GM19397 (cell line): ENCODE results near the gene NCAN.

Experiments
- ATAC-seq: cut with Tn5 transposase; IDR thresholded peaks from one replicate; pipeline ENCODE4 v1.9.1; 2021; ENCODE audit warnings: mild to moderate bottlenecking, moderate library complexity; ENCODE audit not compliant: unreplicated experiment

Gene NCAN

DNA sequence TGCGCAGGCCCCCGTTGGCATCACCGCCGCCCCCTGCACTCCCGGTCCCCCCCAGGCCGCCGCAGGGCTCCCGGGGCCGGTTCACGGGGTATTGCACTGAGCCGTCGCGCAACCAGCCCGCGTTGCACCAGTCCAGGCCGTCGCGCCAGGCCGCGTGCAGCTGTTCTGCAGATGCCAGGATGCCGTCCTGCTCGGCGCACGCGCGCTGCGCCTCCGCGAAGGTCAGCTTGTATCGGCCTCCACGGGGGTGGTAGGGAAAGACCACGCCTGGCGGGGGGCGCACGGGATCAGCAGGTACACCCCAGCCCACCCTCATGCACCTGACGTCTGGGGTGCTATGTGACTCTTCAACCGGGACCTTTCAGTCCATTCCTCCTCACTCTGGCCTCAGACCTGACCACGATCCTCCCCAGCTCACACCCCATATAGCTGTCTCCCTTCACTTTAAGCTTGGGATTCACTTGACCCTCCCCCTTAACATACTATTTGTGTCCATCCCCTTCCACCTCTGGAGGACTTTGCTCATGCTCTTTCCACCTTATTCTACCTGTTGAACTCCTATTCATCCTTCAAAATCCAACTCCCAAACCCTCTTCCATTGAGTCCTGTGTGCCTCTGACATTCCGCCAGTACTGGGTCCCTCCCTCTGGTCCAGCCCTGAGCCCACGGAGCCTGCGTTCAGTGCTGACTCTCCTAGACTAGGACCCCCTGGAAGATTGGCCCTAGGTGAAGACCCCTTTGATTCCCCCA is 47.0 kb downstream of the NCAN start:
- no peak for ATAC-seq

DNA sequence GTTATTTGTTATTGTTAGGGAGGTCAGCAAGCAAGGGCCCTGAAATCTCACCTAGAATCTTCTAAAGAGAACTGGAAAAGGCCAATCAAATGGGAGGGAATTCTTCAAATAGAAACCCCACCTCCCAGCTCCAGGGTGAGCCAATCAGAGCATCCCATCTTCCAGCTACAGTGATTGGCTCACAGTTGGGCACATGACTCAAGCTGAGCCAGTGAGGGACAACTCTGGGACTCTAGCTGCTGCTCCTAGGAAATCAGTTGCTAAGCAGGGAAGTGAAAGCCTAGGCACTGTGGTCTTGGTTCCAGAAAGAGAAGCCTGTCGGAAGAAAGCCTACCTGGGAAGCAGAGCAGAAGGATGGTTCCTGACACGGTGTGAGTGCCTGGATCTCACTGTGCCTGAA is 48.0 kb downstream of the NCAN start:
- no peak for ATAC-seq

DNA sequence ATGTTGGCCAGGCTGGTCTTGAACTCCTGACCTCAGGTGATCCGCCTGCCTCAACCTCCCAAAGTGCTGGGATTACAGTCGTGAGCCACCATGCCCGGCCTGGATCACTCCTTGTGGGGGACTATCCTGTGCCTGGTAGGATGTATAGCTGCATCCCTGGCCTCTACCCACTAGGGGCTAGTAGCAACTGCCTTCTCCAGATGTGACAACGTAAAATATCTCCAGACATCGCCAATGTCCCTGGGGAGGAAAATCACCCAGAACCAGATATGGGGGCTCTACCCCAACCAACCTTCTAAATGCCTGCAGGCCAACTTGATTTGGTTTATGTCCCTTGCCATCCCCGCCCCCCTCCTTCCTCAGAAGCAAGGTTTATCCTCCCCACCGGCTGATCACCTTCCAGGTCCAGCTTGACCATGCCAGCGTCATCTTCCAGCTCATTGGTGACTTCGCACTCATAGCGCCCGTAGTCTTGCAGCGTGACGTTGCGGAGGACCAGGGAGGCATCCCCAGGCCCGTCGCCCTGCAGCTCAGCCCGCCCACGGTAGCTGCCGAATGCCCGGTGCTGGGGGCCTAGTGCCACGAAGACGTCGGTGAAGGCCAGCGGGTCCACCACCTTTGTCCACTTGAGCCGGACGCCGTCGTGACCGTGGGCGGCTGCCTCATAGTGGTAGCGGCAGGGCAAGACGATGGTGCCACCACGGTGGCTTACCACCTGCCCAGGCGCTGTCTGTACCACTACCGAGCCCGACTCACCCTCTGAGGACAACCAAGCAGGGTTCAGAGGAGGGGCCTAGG is 48.9 kb downstream of the NCAN start:
- no peak for ATAC-seq

DNA sequence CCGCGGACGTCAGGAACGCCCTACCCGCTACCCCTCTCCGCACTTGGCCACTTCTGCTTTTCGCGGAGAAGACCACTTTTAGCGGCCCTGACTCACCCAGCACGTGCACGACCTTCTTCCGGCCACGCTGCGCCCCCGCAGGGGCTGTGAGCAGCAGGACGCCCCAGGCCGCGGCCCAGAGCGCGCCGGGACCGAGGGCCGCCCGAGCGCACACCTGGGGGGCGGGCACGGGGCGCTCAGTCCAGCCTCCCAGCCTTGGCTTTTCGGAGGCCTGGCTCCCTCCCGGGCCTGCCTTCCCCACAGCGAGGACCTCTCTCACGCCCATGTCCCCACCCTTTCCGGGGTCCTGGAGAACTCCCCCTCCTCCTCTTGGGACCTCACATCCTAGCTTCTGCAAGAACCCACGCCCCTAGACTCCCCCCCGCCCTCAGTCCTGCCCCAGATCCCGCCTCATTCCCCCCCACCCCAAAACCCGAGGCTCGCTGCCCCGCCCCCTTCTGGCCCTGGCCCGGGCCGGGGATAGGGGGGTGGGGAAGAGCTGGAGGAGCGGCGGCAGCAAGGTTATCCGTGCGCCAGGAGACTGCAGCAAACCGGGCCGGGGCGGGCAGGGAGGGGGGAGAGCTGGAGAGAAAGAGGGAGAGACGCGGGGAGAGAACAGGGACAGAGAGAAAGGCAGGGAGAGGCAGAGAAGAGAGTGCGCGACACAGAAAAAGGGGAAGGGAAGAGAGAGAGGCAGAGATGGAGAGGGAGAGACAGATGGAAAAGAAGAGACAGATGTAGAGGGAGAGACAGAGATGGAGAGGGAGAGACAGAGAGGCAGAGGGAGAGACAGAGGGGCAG is 49.8 kb downstream of the NCAN start:
- ATAC-seq = no peak

DNA sequence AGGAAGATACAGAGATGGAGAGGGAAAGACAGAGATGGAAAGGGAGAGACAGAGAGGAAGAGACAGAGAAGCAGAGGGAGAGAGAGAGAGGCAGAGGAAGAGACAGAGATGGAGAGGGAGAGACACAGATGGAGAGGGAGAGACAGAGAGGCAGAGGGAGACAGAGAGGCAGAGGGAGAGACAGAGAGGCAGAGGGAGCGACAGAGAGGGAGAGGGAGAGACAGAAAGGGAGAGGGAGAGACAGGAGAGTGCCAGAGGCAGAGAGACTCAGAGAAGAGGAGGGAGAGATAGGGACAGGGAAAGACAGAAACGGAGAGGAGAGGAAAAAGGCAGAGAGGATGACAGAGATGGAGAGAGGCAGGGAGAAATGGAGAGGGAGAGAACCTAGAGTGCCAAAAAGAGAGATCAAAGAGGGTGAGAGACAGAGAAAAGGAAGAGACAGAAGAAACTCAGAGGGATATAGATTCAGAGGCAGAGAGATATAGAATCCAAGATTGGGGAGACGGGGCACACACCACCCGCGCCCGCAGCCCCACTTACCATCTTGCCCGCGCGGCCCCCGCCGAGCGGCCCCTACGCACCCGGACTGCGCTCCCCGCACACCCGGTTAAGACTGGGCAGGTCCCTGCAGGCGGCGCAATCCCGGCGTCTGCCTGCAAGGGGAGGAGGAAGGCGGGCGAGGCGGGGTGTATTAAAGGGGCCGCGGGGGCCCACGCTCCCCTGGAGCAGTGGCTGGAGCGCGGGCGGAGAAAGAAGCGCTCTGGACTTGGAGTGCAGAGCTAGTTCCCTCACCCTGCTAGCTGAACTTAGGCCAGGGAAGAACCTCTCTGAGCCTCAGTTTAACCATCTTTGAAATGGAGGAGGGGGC is 50.7 kb downstream of the NCAN start:
- ATAC-seq = no peak

DNA sequence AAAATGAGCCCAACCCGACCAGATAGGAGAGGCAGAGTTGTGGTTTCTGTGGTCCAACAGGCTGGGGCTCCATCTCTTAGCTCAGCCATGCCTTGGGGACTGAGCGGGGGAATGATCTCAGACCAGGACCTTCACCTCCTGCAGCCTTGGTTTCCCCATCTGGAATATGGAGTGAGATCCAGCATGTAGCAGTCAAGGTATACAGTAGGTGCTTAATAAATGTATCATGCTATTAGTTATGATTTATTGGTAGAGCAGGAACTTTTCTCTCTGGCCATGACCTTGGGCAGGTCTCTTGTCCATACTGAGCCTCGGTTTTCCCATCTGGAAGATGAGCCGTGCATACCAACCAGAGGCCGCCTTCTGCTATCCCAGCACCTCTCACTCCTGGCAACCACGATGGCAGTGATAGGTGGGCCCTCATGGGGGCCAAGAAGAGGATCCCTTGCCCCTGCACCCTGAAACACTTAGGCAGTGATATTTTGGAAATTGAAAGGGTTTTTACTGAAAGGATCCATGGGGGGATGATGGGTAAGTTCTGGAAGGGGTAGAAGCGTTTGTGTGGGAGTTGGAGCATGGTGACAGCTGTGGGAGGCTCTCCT is 52.2 kb downstream of the NCAN start:
- no peak for ATAC-seq

DNA sequence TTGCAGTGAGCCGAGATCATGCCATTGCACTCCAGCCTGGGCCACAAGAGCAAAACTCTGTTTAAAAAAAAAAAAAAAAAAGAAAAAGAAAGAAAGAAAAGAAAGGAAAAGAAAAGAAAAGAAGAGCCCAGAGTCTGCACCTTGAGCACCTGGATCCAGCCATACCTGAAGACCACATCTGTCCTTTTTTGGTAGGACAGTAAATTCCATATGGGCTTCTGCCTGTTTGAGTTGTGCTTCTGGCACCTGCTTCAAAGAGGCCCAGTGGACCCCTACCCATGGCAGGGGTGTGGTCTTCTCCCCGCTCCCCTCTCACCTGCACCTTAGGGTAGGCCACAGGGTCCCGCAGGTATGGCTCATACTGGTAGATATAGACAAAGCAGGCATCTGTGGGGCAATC is 55.5 kb downstream of the NCAN start:
- ATAC-seq = no peak

DNA sequence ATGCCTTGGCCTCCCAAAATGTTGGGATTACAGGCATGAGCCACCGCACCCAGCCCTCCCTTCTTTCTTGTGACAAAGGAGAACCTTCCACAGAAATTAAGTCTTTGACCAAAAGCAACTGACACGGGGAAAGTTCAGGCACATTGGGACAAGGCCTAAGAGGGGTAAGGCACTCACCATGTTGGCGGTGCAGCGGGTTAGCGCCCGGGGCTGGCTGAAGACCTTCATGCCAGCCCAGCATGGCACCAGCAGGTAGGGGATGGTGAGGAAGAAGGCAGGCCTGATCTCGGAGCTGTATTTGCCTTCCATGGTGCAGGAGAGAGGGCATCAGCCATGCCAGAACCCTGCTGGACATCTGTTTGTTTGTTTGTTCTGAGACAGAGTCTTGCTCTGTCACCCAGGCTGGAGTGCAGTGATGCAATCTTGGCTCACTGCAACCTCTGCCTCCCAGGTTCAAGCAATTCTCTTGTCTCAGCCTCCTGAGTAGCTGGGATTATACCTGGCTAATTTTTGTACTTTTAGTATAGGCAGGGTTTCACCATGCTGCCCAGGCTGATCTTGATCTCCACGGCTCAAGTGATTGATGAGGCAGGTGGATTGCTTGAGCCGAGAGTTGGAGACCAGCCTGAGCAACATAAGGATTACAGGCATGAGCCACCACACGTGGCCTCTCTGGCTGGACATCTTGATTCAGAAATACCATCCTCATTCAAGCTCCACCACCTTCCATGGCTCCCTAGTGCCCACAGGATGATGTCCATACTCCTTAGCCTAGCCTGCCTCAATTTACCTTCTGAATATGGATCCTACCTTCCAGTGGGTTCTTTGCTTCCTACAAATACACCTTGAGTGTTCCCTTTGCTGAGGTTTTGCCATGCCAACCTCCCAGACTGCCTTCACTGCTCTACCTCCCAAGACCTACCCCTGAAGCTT is 57.0 kb downstream of the NCAN start:
- no peak for ATAC-seq

DNA sequence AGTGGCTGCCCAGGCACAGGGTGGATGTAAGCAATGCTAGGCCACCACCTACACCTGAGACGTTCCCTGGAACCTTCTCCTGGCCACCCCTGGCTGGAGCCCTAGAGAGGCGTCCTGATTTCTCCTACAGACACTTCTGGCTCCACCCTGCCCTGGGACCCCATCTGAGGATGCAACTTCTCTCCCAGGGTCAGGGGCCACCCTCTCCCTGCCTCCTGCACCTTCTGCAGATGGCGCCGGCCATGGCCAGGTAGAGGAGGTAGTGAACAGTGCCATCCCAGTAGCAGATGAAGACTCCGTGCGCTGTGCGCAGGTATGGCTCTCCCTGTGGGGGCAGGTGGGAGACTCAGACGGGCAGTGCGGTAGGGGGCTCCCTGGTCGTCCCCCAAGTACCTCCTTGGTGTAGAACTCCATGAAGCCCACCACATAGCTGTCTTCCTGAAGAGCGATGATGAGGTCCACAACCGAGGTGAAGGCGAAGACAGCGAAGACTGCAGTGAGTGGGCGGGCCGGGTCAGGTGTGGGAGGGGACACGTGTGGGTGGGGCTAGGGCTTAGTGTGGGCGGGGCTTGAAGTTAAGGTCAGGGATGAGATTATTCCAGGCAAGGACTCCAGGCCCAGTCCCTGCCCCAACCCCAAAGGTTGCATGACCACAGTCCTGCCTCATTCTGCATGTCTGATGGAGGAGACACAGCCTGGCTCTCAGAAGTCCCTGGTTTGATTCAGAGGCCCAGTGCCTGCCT is 58.4 kb downstream of the NCAN start:
- no peak for ATAC-seq

DNA sequence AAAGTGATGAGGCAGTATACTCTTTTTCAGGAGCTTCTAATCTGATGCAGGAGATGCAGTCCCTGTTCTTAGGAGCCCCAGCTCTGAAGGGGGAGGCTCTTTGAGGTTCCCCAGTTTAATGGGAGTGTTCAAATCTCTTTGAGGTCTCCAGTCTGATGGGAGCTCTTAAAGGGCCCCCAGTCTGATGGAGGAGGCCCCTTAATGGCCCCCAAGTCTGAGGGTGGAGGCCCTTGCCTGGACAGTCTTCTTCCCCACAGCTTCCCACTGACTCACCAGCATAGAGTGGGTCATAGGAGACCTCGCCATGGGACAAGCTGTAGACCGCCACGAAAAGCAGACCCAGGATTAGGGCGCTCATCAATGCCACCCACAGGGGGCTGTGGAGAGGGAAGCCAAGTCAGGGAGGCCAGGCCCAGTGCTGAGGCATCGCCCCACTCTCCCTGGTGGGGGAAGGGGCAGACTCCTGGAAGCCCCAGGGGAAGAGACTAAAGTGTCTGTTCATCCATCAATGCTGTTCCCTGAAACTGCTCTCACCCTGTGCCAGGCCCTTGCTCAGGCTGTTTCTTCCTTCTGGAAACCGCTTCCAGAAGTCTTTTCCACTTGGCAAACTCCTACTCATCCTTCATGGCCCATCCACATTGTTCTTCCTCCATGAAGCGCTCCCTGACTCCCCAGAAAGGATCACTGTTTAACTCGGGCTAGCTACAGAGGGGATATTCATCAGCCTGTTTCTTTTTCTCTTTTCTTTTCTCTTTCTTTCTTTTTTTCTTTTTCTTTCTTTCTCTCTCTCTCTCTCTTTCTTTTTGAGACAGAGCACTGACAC is 59.2 kb downstream of the NCAN start:
- ATAC-seq = no peak

DNA sequence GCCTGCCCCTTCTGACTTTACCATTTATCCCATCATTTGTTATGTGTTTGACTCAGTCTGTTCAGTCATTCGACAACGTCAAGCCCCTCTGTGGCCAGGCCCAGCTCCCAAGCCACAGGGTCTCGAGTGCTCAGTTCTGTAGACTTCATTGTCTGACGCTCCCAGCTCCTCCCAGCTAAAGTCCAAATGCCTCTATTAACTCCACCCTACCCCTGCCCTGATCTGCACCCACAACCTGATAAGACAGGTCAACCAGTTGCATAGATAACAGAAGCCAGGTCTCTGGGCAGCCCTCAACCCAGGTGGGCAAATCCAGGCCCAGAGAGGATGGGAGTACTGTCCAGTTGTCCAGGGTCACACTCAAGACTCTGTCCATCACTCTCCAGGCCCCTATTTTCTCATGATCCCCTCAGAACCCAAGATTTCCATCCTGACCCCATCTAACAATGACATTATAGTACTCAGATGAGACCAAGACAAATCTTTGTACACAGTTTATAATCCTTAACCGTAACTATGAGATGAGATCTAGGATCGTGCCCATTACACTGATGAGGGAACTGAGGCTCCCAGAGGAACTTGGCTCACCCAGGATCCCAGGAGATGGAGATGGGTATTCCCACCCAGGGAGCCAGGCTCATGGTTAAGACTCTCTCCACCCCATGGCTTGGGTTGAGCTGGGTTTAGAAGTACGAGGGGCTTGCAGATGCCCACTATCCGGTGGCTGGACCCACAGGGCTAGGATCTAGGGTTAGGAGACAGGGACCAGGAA is 60.3 kb downstream of the NCAN start:
- ATAC-seq = no peak

DNA sequence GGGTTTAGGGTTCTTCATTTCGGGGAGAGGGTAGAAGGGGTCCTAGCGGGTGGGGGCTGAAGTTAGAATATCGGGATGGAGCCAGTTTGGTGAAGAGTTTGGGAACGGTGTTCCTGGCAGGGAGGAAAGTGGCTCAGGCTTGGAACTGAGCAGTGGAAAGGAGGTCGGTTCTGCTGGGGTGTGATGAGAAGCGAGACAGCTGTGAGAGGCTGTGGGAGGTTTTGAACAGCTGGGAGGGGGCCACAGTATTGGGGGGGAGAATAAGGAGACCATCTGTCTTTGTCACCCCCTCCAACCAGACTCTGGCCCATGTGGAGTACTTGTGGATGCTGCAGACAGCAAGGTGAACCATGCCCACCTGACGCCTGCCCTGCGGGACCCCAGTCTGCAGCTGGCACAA is 62.4 kb downstream of the NCAN start:
- no peak for ATAC-seq

DNA sequence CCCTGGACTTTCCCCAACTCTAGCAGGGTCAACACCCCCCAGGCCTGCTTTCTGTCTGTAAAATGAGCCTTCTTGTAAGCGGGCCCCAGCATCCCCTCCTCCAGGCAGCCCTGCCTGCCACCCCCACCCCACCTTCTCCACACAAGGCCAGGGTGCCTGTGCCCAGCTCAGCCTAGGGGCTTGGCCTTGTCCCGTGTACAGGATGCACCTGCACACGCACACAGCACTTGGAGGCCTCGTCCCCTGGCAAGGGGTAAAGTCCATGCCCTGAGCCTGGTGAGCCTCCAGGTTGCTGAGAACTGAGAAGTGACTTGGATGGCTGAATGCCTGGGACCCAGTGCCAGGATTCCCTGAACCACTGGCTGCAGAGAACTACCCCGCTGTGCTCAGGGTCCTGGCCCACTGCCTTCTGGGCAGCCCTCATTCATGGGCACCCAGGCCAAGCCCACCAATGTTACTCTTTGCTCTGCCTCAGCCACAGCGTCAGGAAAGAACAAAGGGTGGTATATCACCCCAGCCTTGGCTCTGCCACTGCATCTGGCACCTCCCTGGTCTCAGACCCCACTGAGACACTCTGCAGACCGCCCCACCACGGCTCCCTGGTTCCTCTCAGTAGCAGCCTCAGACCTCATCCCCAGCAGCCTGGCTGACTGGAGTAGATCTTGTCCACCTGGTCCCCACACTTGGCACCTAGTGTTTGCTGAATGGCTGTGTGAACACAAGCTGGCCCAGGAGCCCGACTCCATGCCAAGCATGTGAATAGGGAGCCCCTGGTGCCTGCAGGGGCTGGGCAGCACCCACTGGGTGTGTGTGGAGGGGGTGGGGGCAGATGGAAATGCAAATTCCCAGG is 63.2 kb downstream of the NCAN start:
- no peak for ATAC-seq

DNA sequence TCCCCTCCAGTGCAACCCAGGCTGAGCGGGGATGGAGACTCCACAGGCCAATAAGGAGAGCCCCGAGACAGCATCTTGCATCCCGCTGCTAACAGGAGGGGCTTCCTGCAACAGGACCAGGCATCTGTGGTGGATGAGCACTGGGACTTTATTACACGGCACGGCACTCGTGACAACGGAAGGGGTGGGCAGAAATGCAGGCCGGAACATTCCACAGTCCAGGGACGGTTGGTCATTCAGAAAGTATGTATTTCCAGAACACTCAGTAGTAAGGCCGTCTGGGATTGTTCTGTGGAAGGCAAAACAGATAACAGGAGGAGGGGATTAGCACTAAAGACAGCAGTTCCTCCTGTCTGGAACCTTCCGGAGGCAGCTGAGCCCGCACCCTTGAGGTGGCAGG is 64.6 kb downstream of the NCAN start:
- no peak for ATAC-seq

DNA sequence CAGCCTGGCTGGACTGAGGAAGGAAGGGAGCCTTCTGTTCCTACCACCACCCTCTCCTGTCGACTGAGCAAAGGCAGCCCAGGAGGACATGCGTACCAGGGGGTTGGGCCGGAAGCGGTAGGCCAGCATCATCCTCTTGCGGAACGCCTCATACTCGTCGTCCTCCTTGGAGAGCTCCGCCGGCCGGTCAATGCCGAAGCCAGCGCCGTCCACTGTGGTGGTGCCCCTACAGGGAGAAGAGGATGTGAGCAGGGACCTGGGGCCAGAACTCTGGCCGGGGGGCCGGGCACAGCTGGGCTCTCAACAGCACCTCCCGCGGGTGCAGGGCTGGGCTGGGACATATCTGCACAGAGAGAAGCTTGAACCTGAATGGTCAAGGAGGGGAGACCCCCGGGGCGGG is 65.1 kb downstream of the NCAN start:
- ATAC-seq = no peak

DNA sequence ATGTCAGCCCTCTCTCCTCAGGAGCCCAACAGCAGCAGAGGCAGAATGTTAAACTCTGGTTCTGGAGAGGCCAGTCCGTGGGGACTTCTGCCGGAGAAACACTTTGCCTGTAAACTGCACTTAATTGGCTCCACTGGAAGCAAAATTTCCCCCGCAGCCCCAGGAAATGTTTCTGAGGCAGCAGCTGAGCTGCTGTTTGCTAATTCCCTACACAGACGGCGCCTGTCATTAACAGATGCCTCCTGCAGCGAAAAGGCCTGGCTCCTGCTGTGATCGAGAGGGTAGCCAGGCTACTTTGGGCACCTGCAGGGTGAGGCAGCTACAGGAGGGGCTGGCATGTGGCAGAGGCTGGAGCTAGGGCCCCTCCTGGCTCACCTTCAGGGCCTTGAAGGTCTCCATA is 66.6 kb downstream of the NCAN start:
- no peak for ATAC-seq
